ENCODE results near the gene HTR2B.
"Not testable (repeated sequence)": the region's sequence is repeated elsewhere in the genome, so short reads cannot be mapped to it uniquely, and the experiment has no call there.

The HTR2B gene

DNA sequence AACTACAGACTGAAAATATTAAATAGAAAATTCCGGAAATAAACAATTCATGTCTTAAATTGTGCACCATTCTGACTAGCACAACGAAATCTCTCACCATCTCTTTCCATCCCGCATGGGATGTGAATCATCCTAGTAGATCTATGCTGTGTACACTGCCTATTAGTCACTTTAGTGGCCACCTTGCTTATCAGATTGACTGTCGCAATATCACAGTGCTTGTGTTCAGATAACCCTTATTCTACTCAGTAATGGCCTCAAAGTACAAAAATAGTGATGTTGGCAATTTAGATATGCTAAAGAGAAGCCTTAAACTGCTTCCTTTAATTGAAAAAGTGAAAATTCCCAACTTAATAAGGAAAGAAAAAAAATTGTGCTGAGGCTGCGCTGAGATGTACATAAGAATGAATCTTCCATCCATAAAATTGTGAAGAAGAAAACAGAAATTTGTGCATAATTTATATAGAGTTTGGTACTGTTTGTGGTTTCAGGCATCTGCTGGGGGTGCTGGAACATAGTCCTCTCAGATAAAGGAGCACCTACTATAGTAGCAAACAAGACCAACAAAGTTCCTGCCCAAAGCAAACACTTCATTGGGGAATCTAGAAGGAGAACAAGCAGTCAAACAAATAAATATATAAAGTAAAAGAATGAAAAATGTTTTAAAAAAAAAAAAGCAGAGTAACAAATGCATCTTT is 56.2 kb downstream of the HTR2B start:
- H3K4me3 ChIP-seq (ENCODE audit: low read depth, low read length), result no peak overlapping the region
- TF ChIP-seq, protein P1, sequence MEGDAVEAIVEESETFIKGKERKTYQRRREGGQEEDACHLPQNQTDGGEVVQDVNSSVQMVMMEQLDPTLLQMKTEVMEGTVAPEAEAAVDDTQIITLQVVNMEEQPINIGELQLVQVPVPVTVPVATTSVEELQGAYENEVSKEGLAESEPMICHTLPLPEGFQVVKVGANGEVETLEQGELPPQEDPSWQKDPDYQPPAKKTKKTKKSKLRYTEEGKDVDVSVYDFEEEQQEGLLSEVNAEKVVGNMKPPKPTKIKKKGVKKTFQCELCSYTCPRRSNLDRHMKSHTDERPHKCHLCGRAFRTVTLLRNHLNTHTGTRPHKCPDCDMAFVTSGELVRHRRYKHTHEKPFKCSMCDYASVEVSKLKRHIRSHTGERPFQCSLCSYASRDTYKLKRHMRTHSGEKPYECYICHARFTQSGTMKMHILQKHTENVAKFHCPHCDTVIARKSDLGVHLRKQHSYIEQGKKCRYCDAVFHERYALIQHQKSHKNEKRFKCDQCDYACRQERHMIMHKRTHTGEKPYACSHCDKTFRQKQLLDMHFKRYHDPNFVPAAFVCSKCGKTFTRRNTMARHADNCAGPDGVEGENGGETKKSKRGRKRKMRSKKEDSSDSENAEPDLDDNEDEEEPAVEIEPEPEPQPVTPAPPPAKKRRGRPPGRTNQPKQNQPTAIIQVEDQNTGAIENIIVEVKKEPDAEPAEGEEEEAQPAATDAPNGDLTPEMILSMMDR (IDR thresholded peaks at IDR 0.05; ENCODE audit: borderline replicate concordance, insufficient read depth, low read depth, low read length), result no peak

DNA sequence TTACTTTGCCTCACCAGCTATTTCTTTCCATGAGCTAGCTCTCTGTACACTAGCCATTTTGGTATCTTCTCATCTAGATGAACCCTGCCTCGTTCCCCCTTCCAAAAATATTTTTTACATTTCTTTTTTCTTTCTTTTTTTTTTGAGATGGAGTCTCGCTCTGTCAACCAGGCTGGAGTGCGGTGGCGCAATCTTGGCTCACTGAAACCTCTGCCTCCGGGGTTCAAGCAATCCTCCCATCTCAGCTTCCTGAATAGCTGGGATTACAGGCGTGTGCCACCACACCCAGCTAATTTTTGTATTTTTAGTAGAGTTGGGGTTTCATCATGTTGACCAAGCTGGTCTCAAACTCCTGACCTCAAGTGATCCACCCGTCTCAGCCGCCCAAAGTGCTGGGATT is 57.3 kb downstream of the HTR2B start:
- H3K4me3 ChIP-seq (ENCODE audit: low read depth, low read length), result not testable (repeated sequence)

GRCh38 chr2:231065966-231066365 is 58.9 kb downstream of the HTR2B start:
- TF ChIP-seq, protein P1 (IDR thresholded peaks at IDR 0.05; ENCODE audit: borderline replicate concordance, insufficient read depth, low read depth, low read length), result no peak
- no peak overlapping the region for H3K4me3 ChIP-seq (ENCODE audit: low read depth, low read length)

- H3K4me3 ChIP-seq (ENCODE audit: low read depth, low read length), result no peak overlapping the region
- TF ChIP-seq, protein P1 (IDR thresholded peaks at IDR 0.05; ENCODE audit: borderline replicate concordance, insufficient read depth, low read depth, low read length), result no peak
Observed at GRCh38 chr2:231063347-231063746, 61.5 kb downstream of the HTR2B start.

- TF ChIP-seq, protein P1 (IDR thresholded peaks at IDR 0.05; ENCODE audit: borderline replicate concordance, insufficient read depth, low read depth, low read length), result no peak
- no peak overlapping the region for H3K4me3 ChIP-seq (ENCODE audit: low read depth, low read length)
Observed at GRCh38 chr2:231062776-231063175, 62.1 kb downstream of the HTR2B start.

- TF ChIP-seq, protein P1 (IDR thresholded peaks at IDR 0.05; ENCODE audit: borderline replicate concordance, insufficient read depth, low read depth, low read length), result no peak
- H3K4me3 ChIP-seq (ENCODE audit: low read depth, low read length), result no peak overlapping the region
Observed at GRCh38 chr2:231059756-231060155, 65.1 kb downstream of the HTR2B start.

DNA sequence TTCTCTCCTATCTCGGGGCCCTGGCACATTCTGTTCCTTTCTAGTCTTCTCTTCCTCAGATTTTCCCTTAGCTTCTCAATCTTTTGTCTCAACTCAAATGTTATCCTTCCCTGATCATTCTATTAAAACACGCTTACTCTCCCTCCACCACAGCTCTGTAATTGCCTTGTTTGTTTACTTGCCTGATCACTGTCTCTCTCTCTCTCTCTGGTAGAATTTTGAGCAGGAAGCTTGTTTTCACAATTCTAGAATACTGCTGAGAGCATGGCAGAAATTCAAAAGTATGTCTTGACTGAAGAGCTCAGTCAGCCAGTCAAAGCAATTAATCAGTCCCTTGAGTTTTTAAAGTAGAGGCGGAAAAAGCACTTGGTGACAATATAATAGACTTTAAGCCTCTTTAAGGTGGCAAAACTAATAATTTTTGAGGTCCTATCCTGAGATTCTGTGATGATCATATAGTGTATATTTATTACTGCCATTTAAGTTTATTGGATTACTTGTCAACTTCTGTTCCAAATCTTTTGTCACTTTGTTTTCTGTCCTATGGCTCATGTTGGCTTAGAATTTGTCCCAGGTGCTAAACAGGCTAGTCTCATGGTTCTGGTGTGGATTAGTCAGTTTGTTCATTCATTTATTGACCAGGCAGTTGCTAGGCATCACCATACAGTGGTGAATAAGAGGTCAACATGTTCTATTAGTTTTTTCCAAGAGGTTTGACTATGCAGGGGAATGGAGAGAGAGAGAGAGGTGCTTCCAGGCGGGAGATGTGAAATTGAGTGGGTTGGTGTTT is 65.9 kb downstream of the HTR2B start:
- no peak overlapping the region for H3K4me3 ChIP-seq (ENCODE audit: low read depth, low read length)
- TF ChIP-seq, protein P1 (IDR thresholded peaks at IDR 0.05; ENCODE audit: borderline replicate concordance, insufficient read depth, low read depth, low read length), result no peak

Measured in GM12875 (cell line).